Endothelial cell (in vitro differentiated cells): Measurements from ENCODE around the gene OR6C3. TPM values are rescaled to one million over a fixed set of nuclear protein-coding genes. Genes with fewer than 3 reads are reported as not detected.

ENCODE experiments used
- DNase-seq: peaks from one replicate; pipeline ENCODE4 v3.0.0; 2021; ENCODE audit warnings: low spot score
- H3K27ac Mint-ChIP-seq: one replicate; pipeline ENCODE4 v1.8.0; 2021; ENCODE audit warnings: mixed read lengths, inconsistent platforms; ENCODE audit not compliant: unreplicated experiment
- H3K27me3 Mint-ChIP-seq: one replicate; pipeline ENCODE4 v1.8.0; 2021; ENCODE audit warnings: mild to moderate bottlenecking, moderate library complexity, mixed read lengths, inconsistent platforms; ENCODE audit not compliant: unreplicated experiment
- H3K36me3 Mint-ChIP-seq: one replicate; pipeline ENCODE4 v1.8.0; 2021; ENCODE audit warnings: mild to moderate bottlenecking, low read depth, mixed read lengths, inconsistent platforms; ENCODE audit not compliant: unreplicated experiment
- H3K4me1 Mint-ChIP-seq: one replicate; pipeline ENCODE4 v1.8.0; 2021; ENCODE audit warnings: mild to moderate bottlenecking, mixed read lengths, inconsistent platforms; ENCODE audit not compliant: unreplicated experiment
- H3K4me3 Mint-ChIP-seq: one replicate; pipeline ENCODE4 v1.8.0; 2021; ENCODE audit warnings: mild to moderate bottlenecking, mixed read lengths, inconsistent platforms; ENCODE audit not compliant: unreplicated experiment
- H3K9me3 Mint-ChIP-seq: one replicate; pipeline ENCODE4 v1.8.0; 2021; ENCODE audit warnings: mixed read lengths, inconsistent platforms; ENCODE audit not compliant: unreplicated experiment
- CTCF ChIP-seq: fragments of 200-600 bp; sonication (generic); IDR thresholded peaks from one replicate; pipeline ENCODE4 v1.5.0; 2021; ENCODE audit warnings: antibody characterized with exemption; ENCODE audit not compliant: unreplicated experiment
- total RNA-seq: library from RNA; stranded (reverse); fragmentation: NEBNext Ultra II Directional; extraction: Animal tissue kit (Norgen Biotek cat#: 25700); gene quantifications from one replicate; pipeline ENCODE4 v1.2.1, GENCODE V29; 2021; ENCODE audit not compliant: unreplicated experiment

The OR6C3 gene
- total RNA-seq, 1 donor from 2014 or later: not detected

GRCh38 chr12:55372521-55372920 is 42.0 kb downstream of the OR6C3 start:
- Mint-ChIP-seq H3K4me1 (no peaks in the 10 kb centered on the region), H3K4me3 (no peak overlapping the region), H3K36me3 (no peaks in the 10 kb centered on the region), H3K9me3 (no peaks in the 10 kb centered on the region), H3K27me3 (no peaks in the 10 kb centered on the region), H3K27ac (no peak overlapping the region)
- TF ChIP-seq CTCF: no peak
- DNase-seq: no peak

Other genes starting within 250 kb of the OR6C3 start
- not detected for gene OR9K2, start 204.3 kb upstream of the OR6C3 start, total RNA-seq
- gene OR10A7, start 109.7 kb upstream of the OR6C3 start, total RNA-seq: not detected
- not detected for gene OR6C74, start 86.1 kb upstream of the OR6C3 start, total RNA-seq
- gene OR6C6, start 34.2 kb upstream of the OR6C3 start, total RNA-seq: not detected
- gene OR6C1, start 16.4 kb upstream of the OR6C3 start, total RNA-seq: not detected
- gene OR6C75, start 32.2 kb downstream of the OR6C3 start, total RNA-seq: not detected
- gene OR6C65, start 69.8 kb downstream of the OR6C3 start, total RNA-seq: not detected
- not detected for gene OR6C76, start 95.5 kb downstream of the OR6C3 start, total RNA-seq
- not detected for gene OR6C2, start 113.3 kb downstream of the OR6C3 start, total RNA-seq
- not detected for gene OR6C70, start 139.4 kb downstream of the OR6C3 start, total RNA-seq
- gene OR6C68, start 161.6 kb downstream of the OR6C3 start, total RNA-seq: not detected
- not detected for gene OR6C4, start 218.9 kb downstream of the OR6C3 start, total RNA-seq
- gene OR2AP1, start 241.7 kb downstream of the OR6C3 start, total RNA-seq: not detected